GM18907 (cell line): Measurements from ENCODE around the gene TRAPPC11.
"Not testable (repeated sequence)": the region's sequence is repeated elsewhere in the genome, so short reads cannot be mapped to it uniquely, and the experiment has no call there.

ENCODE experiments used
- ATAC-seq: cut with Tn5 transposase; IDR thresholded peaks from one replicate; pipeline ENCODE4 v1.9.1; 2021; ENCODE audit warnings: mild to moderate bottlenecking, moderate library complexity; ENCODE audit not compliant: unreplicated experiment

The TRAPPC11 gene

GRCh38 chr4:183718876-183719275 is 59.8 kb downstream of the TRAPPC11 start:
- no peak for ATAC-seq

GRCh38 chr4:183721207-183722081 is 62.4 kb downstream of the TRAPPC11 start:
- peak; percentile 25 for ATAC-seq

GRCh38 chr4:183722731-183723560 is 63.9 kb downstream of the TRAPPC11 start:
- peak; percentile 85 for ATAC-seq

GRCh38 chr4:183723561-183724228 is 64.6 kb downstream of the TRAPPC11 start:
- ATAC-seq = no peak

- not testable (repeated sequence) for ATAC-seq
Observed at GRCh38 chr4:183725585-183725984, 66.5 kb downstream of the TRAPPC11 start.

- no peak for ATAC-seq
Observed at GRCh38 chr4:183727482-183727881, 68.4 kb downstream of the TRAPPC11 start.

GRCh38 chr4:183728223-183729068 is 69.4 kb downstream of the TRAPPC11 start:
- ATAC-seq = no peak

GRCh38 chr4:183729069-183729406 is 69.9 kb downstream of the TRAPPC11 start:
- ATAC-seq = no peak

GRCh38 chr4:183729430-183730328 is 70.6 kb downstream of the TRAPPC11 start:
- ATAC-seq = no peak

GRCh38 chr4:183732296-183732695 is 73.2 kb downstream of the TRAPPC11 start:
- no peak for ATAC-seq

GRCh38 chr4:183733181-183733580 is 74.1 kb downstream of the TRAPPC11 start:
- no peak for ATAC-seq

- ATAC-seq = no peak
Observed at GRCh38 chr4:183738081-183738673, 79.1 kb downstream of the TRAPPC11 start.

- ATAC-seq = no peak
Observed at GRCh38 chr4:183738961-183739360, 79.9 kb downstream of the TRAPPC11 start.

GRCh38 chr4:183746305-183747229 is 87.5 kb downstream of the TRAPPC11 start:
- ATAC-seq = no peak

GRCh38 chr4:183747380-183747779 is 88.3 kb downstream of the TRAPPC11 start:
- no peak for ATAC-seq

GRCh38 chr4:183747931-183748670 is 89.0 kb downstream of the TRAPPC11 start:
- ATAC-seq = no peak

GRCh38 chr4:183751106-183751505 is 92.0 kb downstream of the TRAPPC11 start:
- ATAC-seq = no peak
